Liver (tissue), 3 donors: ENCODE measurements around the gene ARHGEF7.

Experiments
- CTCF ChIP-seq: fragments of 150-350 bp; IDR thresholded peaks from 2 replicates; pipeline ENCODE4 v1.5.1; 2017; ENCODE audit warnings: improper control_type of control experiment, low read depth, low read length; ENCODE audit not compliant: missing input control
- GABPA ChIP-seq, 2 donors: IDR thresholded peaks in 1 of 2; conservative IDR thresholded peaks in 1 of 2; 2 replicates each; pipeline ENCODE4 v1.6.1; 2016; ENCODE audit warnings: antibody characterized with exemption in 2 of 2, mild to moderate bottlenecking in 1 of 2, moderate library complexity in 1 of 2
- RAD21 ChIP-seq, 2 donors: IDR thresholded peaks; 2 replicates each; pipeline ENCODE4 v1.6.1; 2016; ENCODE audit warnings: antibody characterized with exemption in 2 of 2, mild to moderate bottlenecking in 2 of 2
- REST ChIP-seq: IDR thresholded peaks from 2 replicates; pipeline ENCODE4 v1.6.1; 2016; ENCODE audit warnings: antibody characterized with exemption, mild to moderate bottlenecking
- donor health status: healthy.
- donor health status: healthy.

DNA sequence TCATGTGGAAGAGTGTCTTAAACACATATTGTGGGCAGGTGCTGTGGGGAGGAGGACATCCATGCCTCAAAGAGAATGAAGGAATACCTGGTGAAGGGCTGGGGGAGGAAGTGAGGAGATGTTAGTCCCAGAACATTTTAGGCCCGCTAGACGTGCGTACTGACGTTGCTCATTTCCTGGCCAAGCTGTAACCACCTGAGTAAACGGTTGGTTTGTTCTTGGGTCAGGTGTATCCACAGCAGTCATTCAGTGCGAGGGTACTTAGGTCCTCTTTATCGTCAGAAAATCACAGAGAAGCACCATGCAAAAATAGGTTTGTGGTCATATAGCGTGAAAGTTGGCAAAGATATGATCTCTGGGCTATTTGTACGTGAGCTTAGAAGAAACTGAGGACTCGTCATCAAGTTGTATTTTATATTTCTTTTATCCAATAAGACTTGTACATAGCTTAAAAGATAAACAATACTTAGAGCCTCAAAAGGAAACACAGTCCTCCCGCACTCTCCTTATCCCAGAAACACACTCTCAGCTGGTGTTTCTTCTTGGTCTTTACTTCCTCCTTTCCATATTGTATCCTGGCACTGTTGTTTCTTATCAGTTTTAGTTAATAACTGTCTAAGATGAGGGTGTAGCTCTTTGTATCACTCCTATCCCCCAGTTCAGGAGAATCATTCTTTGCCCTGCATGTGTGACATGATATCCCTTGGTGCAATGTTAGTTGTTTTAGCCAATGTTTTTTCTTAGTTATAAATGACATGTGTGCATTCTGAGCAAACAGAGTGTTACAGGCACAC lies 52.0 kb downstream of the ARHGEF7 start:
- TF ChIP-seq CTCF (no peak), REST (no peak), GABPA (IDR thresholded peaks at IDR 0.05 in 1 of 2, conservative IDR thresholded peaks at IDR 0.05 in 1 of 2) (no peak), RAD21 (IDR thresholded peaks at IDR 0.05) (no peak)
